Measurements from ENCODE around the gene TMEM52.
"Not testable (repeated sequence)": the region's sequence is repeated elsewhere in the genome, so short reads cannot be mapped to it uniquely, and the experiment has no call there.

TMEM52 gene

DNA sequence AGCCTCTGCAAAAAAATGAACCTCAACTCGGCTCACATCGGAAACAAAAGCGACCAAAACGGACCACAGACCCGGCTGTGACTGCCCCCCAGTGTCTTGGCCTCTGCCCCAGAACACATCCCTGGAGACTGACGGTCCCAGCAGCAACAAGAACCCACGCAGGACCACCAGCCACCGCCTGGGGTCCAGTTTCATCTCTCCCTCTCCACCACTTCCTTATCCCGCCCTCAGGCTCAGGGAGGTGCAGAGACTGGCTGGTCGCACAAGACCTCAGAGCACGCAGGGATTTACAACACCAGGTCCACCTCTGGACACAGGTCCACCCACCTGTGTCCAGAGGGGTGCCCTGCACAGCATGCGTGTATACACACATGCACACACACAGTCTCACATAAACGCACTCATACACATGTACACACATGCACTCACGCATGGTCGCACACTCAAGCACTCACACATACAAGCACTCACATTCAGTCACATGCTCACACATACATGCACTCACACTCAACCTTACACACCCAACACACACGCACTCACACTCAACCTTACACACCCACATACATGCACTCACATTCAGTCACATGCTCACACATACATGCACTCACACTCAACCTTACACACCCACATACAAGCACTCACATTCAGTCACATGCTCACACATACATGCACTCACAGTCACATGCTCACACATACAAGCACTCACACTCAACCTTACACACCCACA lies 18.6 kb upstream of the TMEM52 start:
- TF ChIP-seq, protein P1, sequence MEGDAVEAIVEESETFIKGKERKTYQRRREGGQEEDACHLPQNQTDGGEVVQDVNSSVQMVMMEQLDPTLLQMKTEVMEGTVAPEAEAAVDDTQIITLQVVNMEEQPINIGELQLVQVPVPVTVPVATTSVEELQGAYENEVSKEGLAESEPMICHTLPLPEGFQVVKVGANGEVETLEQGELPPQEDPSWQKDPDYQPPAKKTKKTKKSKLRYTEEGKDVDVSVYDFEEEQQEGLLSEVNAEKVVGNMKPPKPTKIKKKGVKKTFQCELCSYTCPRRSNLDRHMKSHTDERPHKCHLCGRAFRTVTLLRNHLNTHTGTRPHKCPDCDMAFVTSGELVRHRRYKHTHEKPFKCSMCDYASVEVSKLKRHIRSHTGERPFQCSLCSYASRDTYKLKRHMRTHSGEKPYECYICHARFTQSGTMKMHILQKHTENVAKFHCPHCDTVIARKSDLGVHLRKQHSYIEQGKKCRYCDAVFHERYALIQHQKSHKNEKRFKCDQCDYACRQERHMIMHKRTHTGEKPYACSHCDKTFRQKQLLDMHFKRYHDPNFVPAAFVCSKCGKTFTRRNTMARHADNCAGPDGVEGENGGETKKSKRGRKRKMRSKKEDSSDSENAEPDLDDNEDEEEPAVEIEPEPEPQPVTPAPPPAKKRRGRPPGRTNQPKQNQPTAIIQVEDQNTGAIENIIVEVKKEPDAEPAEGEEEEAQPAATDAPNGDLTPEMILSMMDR (IDR thresholded peaks at IDR 0.05), result no peak
- no peak overlapping the region for H3K4me3 ChIP-seq
- no peak for DNase-seq (ENCODE audit: low spot score)
- no peak overlapping the region for H3K27ac ChIP-seq

DNA sequence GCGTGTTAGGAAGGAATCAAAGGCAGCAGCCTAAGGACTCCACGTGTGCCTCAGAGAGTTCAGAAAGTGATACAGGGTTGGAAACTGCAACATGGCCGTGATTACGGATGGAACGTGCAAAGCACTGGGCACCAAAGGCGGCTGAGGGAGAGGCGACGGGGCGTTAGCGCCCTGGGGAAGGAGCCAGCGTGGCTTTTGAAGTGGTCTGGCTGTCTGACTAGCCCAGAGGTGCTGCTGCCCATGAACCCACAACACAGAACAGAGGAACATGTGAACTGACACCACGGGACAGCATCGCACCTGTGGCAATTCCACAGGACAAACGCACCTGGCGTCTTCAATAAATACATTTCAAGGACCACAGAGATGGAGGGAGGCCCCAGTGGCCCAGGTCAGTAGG lies 18.0 kb upstream of the TMEM52 start:
- no peak for DNase-seq (ENCODE audit: low spot score)
- Histone ChIP-seq H3K27ac (no peak overlapping the region), H3K4me3 (no peak overlapping the region)
- TF ChIP-seq, protein P1 (IDR thresholded peaks at IDR 0.05), result no peak

DNA sequence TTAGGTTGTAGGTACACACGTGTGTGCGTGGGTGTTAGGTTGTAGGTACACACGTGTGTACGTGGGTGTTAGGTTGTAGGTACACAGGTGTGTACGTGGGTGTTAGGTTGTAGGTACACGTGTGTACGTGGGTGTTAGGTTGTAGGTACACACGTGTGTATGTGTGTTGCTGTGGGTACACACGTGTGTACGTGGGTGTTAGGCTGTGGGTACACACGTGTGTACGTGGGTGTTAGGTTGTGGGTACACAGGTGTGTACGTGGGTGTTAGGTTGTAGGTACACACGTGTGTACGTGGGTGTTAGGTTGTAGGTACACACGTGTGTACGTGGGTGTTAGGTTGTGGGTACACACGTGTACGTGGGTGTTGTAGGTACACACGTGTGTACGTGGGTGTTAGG lies 15.8 kb upstream of the TMEM52 start:
- H3K4me3 ChIP-seq; H3K27ac ChIP-seq; DNase-seq (ENCODE audit: low spot score): not testable (repeated sequence)

DNA sequence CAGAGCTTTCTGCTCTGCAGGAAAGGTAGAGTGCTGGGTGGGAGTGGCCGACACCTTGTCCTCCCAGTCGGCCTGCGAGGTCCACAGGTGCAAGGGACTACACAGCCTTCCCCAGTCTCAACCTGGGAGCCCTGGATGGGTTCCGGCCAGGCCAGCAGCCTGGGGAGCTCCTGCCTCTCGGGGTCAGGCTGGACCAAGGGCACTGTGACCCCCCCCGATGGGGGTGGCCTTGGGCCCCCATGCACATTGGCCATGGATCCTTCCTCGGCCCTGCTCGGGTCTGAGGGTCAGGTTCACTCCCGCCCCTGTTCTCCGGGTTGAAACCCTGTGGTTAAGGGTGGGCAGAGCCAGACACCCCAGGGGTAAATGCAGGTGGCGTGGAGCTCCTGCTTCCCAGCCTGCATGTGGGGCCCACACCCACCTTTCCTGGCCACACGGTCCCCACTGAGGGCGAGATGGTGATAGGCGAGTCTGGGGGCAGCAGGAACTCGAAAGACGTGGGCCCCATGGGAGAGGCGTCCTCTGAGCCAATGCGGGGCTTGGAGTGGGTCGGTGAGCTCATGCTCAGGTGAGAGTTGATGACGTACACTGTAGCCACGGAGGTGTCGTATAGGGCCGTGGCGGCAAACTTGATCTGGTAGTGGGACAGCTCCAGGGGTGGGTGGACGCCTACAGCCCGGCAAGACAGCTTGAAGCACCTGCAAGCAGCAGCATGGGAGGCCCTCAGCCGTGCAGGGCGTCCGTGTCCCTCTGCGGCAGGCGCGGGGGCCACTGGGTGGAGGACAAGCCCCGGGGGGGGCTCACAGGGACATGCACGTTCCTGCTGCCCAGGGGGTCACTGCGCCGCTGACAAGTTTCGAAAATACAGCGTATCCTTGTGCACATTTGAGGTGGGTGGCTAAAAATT lies 10.8 kb upstream of the TMEM52 start:
- H3K4me3 ChIP-seq, result no peak overlapping the region
- H3K27ac ChIP-seq, result no peak overlapping the region
- TF ChIP-seq, protein P1 (IDR thresholded peaks at IDR 0.05), result no peak
- peak; percentile 69 for DNase-seq (ENCODE audit: low spot score)

DNA sequence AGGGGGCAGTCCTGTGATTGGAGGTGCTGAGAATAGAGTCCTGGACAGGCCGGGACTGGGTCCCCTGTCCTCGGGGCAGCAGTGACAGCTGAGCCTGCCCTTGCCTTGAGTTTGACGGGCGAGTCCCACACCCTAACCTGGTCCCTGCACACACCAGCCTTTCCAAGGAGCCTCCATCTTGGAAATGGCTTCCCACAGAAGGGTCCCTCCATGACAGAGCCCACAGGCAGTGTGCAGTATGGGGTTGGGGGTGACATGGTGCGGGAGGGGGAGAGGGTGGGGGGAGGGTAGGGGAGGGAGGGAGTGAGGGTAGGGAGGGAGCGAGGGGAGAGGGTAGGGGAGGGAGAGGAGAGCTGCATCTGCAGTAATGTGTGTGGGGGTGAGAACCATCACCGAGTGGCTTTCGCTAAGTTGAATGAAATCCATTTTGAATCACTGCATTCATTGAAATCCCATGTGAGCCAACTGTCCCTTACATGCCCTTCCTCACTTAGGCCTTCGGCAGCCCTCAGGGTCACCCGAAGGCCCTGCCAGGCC lies 10.1 kb upstream of the TMEM52 start:
- Histone ChIP-seq H3K27ac (no peak overlapping the region), H3K4me3 (no peak overlapping the region)
- TF ChIP-seq, protein P1 (IDR thresholded peaks at IDR 0.05), result no peak
- peak; percentile 17 for DNase-seq (ENCODE audit: low spot score)

DNA sequence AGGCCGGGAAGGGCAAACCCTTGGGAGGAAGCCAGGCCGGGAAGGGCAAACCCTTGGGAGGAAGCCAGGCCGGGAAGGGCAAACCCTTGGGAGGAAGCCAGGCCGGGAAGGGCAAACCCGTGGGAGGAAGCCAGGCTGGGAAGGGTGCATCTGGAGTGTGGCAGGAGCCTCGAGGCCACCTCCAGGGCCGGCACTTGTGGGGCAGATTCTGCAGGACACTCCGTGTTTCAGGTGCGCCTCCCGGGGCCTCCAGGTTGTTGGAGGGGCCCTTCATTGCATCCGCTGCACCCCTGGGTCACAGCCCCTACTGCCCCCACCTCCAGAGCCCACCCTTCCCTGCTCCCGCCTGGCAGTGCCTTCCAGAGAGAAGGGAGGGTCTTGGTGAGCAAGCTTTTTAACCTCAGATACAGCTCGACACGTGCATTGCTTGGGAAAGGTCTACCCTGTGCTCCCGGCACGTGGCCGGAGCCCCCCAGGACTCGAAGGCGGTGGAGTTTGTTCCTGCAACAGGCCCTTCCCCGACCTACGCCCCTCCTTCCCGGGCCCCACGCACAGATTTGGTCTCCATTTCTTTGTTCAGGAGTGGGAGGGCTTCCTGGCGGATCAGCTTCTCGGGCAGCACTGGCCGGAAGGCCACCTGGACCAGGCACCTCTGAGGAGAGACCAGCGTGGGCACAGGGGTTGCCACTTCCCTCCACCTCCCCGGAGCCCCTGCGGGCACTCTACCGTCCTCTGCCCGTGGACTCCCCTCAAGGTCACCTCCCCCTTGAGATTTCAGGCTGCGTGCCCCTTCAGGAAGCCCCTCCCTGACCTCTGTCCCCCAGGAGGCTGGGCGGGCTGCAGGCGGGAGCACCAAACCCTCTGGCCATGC lies 9.4 kb upstream of the TMEM52 start:
- no peak overlapping the region for H3K27ac ChIP-seq
- H3K4me3 ChIP-seq, result no peak overlapping the region
- DNase-seq (ENCODE audit: low spot score), result peak; percentile 68
- TF ChIP-seq, protein P1 (IDR thresholded peaks at IDR 0.05), result no peak

DNA sequence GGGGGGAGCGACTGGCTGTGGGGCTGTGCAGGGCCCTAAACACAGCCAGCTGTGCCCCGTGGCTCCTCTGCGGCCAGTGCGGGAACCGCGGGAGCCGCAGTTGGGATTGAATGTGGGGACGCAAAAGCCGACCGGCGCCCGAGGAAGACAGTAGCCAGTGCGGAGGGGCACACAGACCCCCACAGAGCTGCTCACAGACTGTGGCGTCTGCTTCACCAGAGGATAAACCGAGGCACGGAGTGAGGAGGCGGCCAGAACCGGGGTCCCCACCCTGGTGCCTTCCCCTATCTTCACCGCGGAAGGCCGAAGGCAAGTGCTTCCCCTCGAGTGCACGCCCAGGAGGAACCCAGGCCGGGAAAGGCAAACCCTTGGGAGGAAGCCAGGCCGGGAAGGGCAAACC lies 8.7 kb upstream of the TMEM52 start:
- Histone ChIP-seq H3K27ac (no peak overlapping the region), H3K4me3 (no peak overlapping the region)
- DNase-seq (ENCODE audit: low spot score), result no peak
- TF ChIP-seq, protein P1 (IDR thresholded peaks at IDR 0.05), result no peak

Measured in coronary artery (tissue), 2 donors.